ENCODE results near the gene AEBP2. TPM values are rescaled to one million over a fixed set of nuclear protein-coding genes. Genes with fewer than 3 reads are reported as not detected.
"Not testable (repeated sequence)": the region's sequence is repeated elsewhere in the genome, so short reads cannot be mapped to it uniquely, and the experiment has no call there.

AEBP2 gene
- 11.9 and 12.5 TPM in 2 replicates for total RNA-seq

- TF ChIP-seq CTCF (IDR thresholded peaks at IDR 0.05; ENCODE audit: insufficient read depth, low read length, poor library complexity, severe bottlenecking), result no peak
- no peaks in the 10 kb centered on the region for H3K27me3 ChIP-seq (ENCODE audit: control insufficient read depth, insufficient read depth, low read length)
- peak within 1 kb of the TSS; percentile 99 for H3K4me3 ChIP-seq (ENCODE audit: low read depth, low read length)
- H3K36me3 ChIP-seq (ENCODE audit: control insufficient read depth, insufficient read depth, low read length), result no peaks in the 10 kb centered on the region
- DNase-seq (ENCODE audit: low read depth), result peak; percentile 69
These were observed at the start of gene AEBP2 for GRCh38 chr12:19439059-19440018. TSS of gene AEBP2 (plus strand) at chr12:19439492. CDS start at chr12:19439700, 208 bp downstream.

GRCh38 chr12:19390051-19390598 lies 49.2 kb upstream of the AEBP2 start:
- H3K27me3 ChIP-seq (ENCODE audit: control insufficient read depth, insufficient read depth, low read length), result no peaks in the 10 kb centered on the region
- H3K36me3 ChIP-seq (ENCODE audit: control insufficient read depth, insufficient read depth, low read length), result no peaks in the 10 kb centered on the region
- H3K4me3 ChIP-seq (ENCODE audit: low read depth, low read length), result no peak overlapping the region
- no peak for DNase-seq (ENCODE audit: low read depth)
- no peak for TF ChIP-seq CTCF (IDR thresholded peaks at IDR 0.05; ENCODE audit: insufficient read depth, low read length, poor library complexity, severe bottlenecking)

GRCh38 chr12:19392644-19393043 lies 46.6 kb upstream of the AEBP2 start:
- not testable (repeated sequence) for H3K36me3 ChIP-seq (ENCODE audit: control insufficient read depth, insufficient read depth, low read length); DNase-seq (ENCODE audit: low read depth); H3K4me3 ChIP-seq (ENCODE audit: low read depth, low read length); H3K27me3 ChIP-seq (ENCODE audit: control insufficient read depth, insufficient read depth, low read length)

GRCh38 chr12:19394385-19394784 lies 44.9 kb upstream of the AEBP2 start:
- Histone ChIP-seq H3K4me3 (ENCODE audit: low read depth, low read length) (no peak overlapping the region), H3K27me3 (ENCODE audit: control insufficient read depth, insufficient read depth, low read length) (no peaks in the 10 kb centered on the region), H3K36me3 (ENCODE audit: control insufficient read depth, insufficient read depth, low read length) (no peaks in the 10 kb centered on the region)
- no peak for DNase-seq (ENCODE audit: low read depth)
- TF ChIP-seq CTCF (IDR thresholded peaks at IDR 0.05; ENCODE audit: insufficient read depth, low read length, poor library complexity, severe bottlenecking), result no peak

- TF ChIP-seq CTCF (IDR thresholded peaks at IDR 0.05; ENCODE audit: insufficient read depth, low read length, poor library complexity, severe bottlenecking), result no peak
- H3K4me3 ChIP-seq (ENCODE audit: low read depth, low read length), result no peak overlapping the region
- no peak for DNase-seq (ENCODE audit: low read depth)
- H3K36me3 ChIP-seq (ENCODE audit: control insufficient read depth, insufficient read depth, low read length), result no peaks in the 10 kb centered on the region
- no peaks in the 10 kb centered on the region for H3K27me3 ChIP-seq (ENCODE audit: control insufficient read depth, insufficient read depth, low read length)
These were observed 41.8 kb upstream of the AEBP2 start for GRCh38 chr12:19397534-19397933.

Data from kidney epithelial cell (primary cell).